HEK293 (cell line): ENCODE results near the gene CBR1.

Experiments used
- CTCF ChIA-PET: fragments of 350-600 bp; formaldehyde crosslinking; extraction: SDS; loops from one replicate; lab custom pipeline; 2021; ENCODE audit warnings: antibody characterized with exemption; lab: Yijun Ruan, JAX
- POLR2A ChIA-PET: fragments of 300-600 bp; formaldehyde crosslinking; extraction: SDS; loops from one replicate; lab custom pipeline; 2020; ENCODE audit warnings: antibody characterized with exemption, inconsistent platforms; lab: Yijun Ruan, JAX
- H3K27ac ChIP-seq: fragments of 200-500 bp; sonication (Bioruptor generic); 2 replicates; pipeline ENCODE4 v1.5.1; 2014; ENCODE audit warnings: low read depth, low read length, control low read depth, inconsistent platforms; ENCODE audit errors: extremely low read depth
- H3K36me3 ChIP-seq, 2 experiments: fragments of 200-500 bp in 1 of 2; sonication (Bioruptor generic) in 1 of 2; 1 replicate in 1 of 2; 2 replicates in 1 of 2; pipeline ENCODE4 v1.5.1; 2014 to 2017; ENCODE audit warnings: inconsistent platforms in 2 of 2, low read length in 2 of 2; ENCODE audit not compliant: control insufficient read depth in 2 of 2, insufficient read depth in 1 of 2
- H3K4me1 ChIP-seq: fragments of 200-500 bp; sonication (Bioruptor generic); 2 replicates; pipeline ENCODE4 v1.5.1; 2014; ENCODE audit warnings: mild to moderate bottlenecking, low read length, inconsistent platforms; ENCODE audit not compliant: control insufficient read depth, insufficient read depth
- H3K4me3 ChIP-seq: 2 replicates; pipeline ENCODE4 v1.5.1; 2011; ENCODE audit warnings: low read depth, mild to moderate bottlenecking, control low read depth, low read length, moderate library complexity
- H3K9me3 ChIP-seq: fragments of 200-500 bp; sonication (Bioruptor generic); 2 replicates; pipeline ENCODE4 v1.5.1; 2014; ENCODE audit warnings: low read depth, low read length, inconsistent platforms; ENCODE audit not compliant: control insufficient read depth, insufficient read depth
- GFI1B ChIP-seq: fragments of 450-650 bp; formaldehyde crosslinking; IDR thresholded peaks from 2 replicates; pipeline ENCODE4 v1.5.1; 2016; ENCODE audit warnings: missing biosample characterization, missing genetic modification characterization
- GLI2 ChIP-seq: fragments of 450-650 bp; formaldehyde crosslinking; IDR thresholded peaks from 2 replicates; pipeline ENCODE4; 2017; ENCODE audit warnings: missing biosample characterization, missing genetic modification characterization, low read depth, borderline replicate concordance
- GLIS1 ChIP-seq: fragments of 450-650 bp; formaldehyde crosslinking; IDR thresholded peaks from 2 replicates; pipeline ENCODE4 v1.5.1; 2016; ENCODE audit warnings: missing biosample characterization, missing genetic modification characterization
- GLIS2 ChIP-seq: fragments of 450-650 bp; formaldehyde crosslinking; IDR thresholded peaks from 2 replicates; pipeline ENCODE4 v1.5.1; 2016; ENCODE audit warnings: missing biosample characterization, missing genetic modification characterization
- OSR2 ChIP-seq: fragments of 450-650 bp; formaldehyde crosslinking; IDR thresholded peaks from 2 replicates; pipeline ENCODE4 v1.5.1; 2016; ENCODE audit warnings: missing biosample characterization, missing genetic modification characterization
- SP2 ChIP-seq: fragments of 450-650 bp; formaldehyde crosslinking; IDR thresholded peaks from 2 replicates; pipeline ENCODE4 v1.5.1; 2016; ENCODE audit warnings: missing biosample characterization, missing genetic modification characterization
- ZFP37 ChIP-seq: fragments of 450-650 bp; formaldehyde crosslinking; IDR thresholded peaks from 2 replicates; pipeline ENCODE4 v1.5.1; 2016; ENCODE audit warnings: missing biosample characterization, missing genetic modification characterization
- ZNF354C ChIP-seq: fragments of 450-650 bp; formaldehyde crosslinking; IDR thresholded peaks from 2 replicates; pipeline ENCODE4 v1.5.1; 2016; ENCODE audit warnings: missing biosample characterization, missing genetic modification characterization, low read depth, borderline replicate concordance
- ZNF473 ChIP-seq: fragments of 450-650 bp; formaldehyde crosslinking; IDR thresholded peaks from 2 replicates; pipeline ENCODE4 v1.5.1; 2017; ENCODE audit warnings: missing biosample characterization, missing genetic modification characterization
- ZNF501 ChIP-seq: fragments of 450-650 bp; formaldehyde crosslinking; IDR thresholded peaks from 2 replicates; pipeline ENCODE4 v1.5.1; 2016; ENCODE audit warnings: missing biosample characterization, missing genetic modification characterization
- ZNF510 ChIP-seq: fragments of 450-650 bp; formaldehyde crosslinking; IDR thresholded peaks from 2 replicates; pipeline ENCODE4 v1.5.1; 2018; ENCODE audit warnings: mild to moderate bottlenecking, missing genetic modification characterization, missing biosample characterization; ENCODE audit not compliant: insufficient replicate concordance
- ZNF529 ChIP-seq: fragments of 450-650 bp; formaldehyde crosslinking; IDR thresholded peaks from 2 replicates; pipeline ENCODE4 v1.5.1; 2017; ENCODE audit warnings: missing genetic modification characterization, missing biosample characterization; ENCODE audit not compliant: insufficient replicate concordance
- ZNF530 ChIP-seq: fragments of 450-650 bp; formaldehyde crosslinking; IDR thresholded peaks from 2 replicates; pipeline ENCODE4 v1.5.1; 2016; ENCODE audit warnings: low read depth, missing biosample characterization, missing genetic modification characterization
- ZNF670 ChIP-seq: fragments of 450-650 bp; formaldehyde crosslinking; IDR thresholded peaks from 2 replicates; pipeline ENCODE4 v1.5.1; 2016; ENCODE audit warnings: missing biosample characterization, missing genetic modification characterization, low read depth
- ZSCAN23 ChIP-seq: fragments of 450-650 bp; formaldehyde crosslinking; IDR thresholded peaks from 2 replicates; pipeline ENCODE4 v1.5.1; 2016; ENCODE audit warnings: missing biosample characterization, missing genetic modification characterization
- TF ChIP-seq, protein P1 (sequence below): fragments of 450-650 bp; formaldehyde crosslinking; IDR thresholded peaks from 2 replicates; pipeline ENCODE4; 2016; ENCODE audit warnings: missing biosample characterization, missing genetic modification characterization
- TF ChIP-seq, protein P2 (sequence below): fragments of 450-650 bp; formaldehyde crosslinking; IDR thresholded peaks from 2 replicates; pipeline ENCODE4 v1.5.1; 2016; ENCODE audit warnings: missing biosample characterization, missing genetic modification characterization
- TF ChIP-seq, protein P3 (sequence below): fragments of 450-650 bp; formaldehyde crosslinking; IDR thresholded peaks from 2 replicates; pipeline ENCODE4 v1.5.1; 2016; ENCODE audit warnings: missing biosample characterization, missing genetic modification characterization, low read depth
- TF ChIP-seq, protein P4 (sequence below): fragments of 450-650 bp; formaldehyde crosslinking; IDR thresholded peaks from 2 replicates; pipeline ENCODE4 v1.5.1; 2016; ENCODE audit warnings: missing biosample characterization, missing genetic modification characterization

The CBR1 gene

DNA sequence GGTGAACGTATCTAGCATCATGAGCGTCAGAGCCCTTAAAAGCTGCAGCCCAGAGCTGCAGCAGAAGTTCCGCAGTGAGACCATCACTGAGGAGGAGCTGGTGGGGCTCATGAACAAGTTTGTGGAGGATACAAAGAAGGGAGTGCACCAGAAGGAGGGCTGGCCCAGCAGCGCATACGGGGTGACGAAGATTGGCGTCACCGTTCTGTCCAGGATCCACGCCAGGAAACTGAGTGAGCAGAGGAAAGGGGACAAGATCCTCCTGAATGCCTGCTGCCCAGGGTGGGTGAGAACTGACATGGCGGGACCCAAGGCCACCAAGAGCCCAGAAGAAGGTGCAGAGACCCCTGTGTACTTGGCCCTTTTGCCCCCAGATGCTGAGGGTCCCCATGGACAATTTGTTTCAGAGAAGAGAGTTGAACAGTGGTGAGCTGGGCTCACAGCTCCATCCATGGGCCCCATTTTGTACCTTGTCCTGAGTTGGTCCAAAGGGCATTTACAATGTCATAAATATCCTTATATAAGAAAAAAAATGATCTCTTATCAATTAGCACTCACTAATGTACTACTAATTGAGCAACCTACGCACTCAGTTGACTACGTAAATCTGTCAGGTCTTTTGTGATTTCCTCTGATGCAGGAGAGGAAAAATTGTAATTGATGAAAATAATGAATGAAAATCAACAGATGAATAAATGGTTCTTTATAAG, 2.8 kb downstream of the CBR1 start:
- peaks cover 8 to 28% of the 10 kb centered on the region in 2 experiments; a peak in 2 of 3 replicates for H3K36me3 ChIP-seq
- POLR2A ChIA-PET, result interaction anchor here (1.7 kb wide), 1 partner anchor 13 kb away, joined by 9 read pairs; the partner anchor contains the start of gene SETD4
- H3K27ac ChIP-seq, result no peak overlapping the region
- no peak for TF ChIP-seq ZNF670 (tag by site-specific recombination)
- TF ChIP-seq SP2 (tag by site-specific recombination), result no peak
- TF ChIP-seq, protein P1, sequence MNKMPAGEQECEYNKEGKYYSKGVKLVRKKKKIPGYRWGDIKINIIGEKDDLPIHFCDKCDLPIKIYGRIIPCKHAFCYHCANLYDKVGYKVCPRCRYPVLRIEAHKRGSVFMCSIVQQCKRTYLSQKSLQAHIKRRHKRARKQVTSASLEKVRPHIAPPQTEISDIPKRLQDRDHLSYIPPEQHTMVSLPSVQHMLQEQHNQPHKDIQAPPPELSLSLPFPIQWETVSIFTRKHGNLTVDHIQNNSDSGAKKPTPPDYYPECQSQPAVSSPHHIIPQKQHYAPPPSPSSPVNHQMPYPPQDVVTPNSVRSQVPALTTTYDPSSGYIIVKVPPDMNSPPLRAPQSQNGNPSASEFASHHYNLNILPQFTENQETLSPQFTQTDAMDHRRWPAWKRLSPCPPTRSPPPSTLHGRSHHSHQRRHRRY (tag by site-specific recombination), result no peak
- TF ChIP-seq ZSCAN23, result no peak
- no peak for TF ChIP-seq OSR2
- TF ChIP-seq, protein P2, sequence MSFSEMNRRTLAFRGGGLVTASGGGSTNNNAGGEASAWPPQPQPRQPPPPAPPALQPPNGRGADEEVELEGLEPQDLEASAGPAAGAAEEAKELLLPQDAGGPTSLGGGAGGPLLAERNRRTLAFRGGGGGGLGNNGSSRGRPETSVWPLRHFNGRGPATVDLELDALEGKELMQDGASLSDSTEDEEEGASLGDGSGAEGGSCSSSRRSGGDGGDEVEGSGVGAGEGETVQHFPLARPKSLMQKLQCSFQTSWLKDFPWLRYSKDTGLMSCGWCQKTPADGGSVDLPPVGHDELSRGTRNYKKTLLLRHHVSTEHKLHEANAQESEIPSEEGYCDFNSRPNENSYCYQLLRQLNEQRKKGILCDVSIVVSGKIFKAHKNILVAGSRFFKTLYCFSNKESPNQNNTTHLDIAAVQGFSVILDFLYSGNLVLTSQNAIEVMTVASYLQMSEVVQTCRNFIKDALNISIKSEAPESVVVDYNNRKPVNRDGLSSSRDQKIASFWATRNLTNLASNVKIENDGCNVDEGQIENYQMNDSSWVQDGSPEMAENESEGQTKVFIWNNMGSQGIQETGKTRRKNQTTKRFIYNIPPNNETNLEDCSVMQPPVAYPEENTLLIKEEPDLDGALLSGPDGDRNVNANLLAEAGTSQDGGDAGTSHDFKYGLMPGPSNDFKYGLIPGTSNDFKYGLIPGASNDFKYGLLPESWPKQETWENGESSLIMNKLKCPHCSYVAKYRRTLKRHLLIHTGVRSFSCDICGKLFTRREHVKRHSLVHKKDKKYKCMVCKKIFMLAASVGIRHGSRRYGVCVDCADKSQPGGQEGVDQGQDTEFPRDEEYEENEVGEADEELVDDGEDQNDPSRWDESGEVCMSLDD, result no peak
- TF ChIP-seq, protein P3, sequence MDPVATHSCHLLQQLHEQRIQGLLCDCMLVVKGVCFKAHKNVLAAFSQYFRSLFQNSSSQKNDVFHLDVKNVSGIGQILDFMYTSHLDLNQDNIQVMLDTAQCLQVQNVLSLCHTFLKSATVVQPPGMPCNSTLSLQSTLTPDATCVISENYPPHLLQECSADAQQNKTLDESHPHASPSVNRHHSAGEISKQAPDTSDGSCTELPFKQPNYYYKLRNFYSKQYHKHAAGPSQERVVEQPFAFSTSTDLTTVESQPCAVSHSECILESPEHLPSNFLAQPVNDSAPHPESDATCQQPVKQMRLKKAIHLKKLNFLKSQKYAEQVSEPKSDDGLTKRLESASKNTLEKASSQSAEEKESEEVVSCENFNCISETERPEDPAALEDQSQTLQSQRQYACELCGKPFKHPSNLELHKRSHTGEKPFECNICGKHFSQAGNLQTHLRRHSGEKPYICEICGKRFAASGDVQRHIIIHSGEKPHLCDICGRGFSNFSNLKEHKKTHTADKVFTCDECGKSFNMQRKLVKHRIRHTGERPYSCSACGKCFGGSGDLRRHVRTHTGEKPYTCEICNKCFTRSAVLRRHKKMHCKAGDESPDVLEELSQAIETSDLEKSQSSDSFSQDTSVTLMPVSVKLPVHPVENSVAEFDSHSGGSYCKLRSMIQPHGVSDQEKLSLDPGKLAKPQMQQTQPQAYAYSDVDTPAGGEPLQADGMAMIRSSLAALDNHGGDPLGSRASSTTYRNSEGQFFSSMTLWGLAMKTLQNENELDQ (tag by site-specific recombination), result no peak
- TF ChIP-seq ZNF473 (tag by site-specific recombination), result no peak
- TF ChIP-seq GLIS2 (tag by site-specific recombination), result no peak
- no peak for TF ChIP-seq ZNF510 (tag by site-specific recombination)
- no peak for TF ChIP-seq ZNF529 (tag by site-specific recombination)
- TF ChIP-seq ZNF501 (tag by site-specific recombination), result no peak
- TF ChIP-seq ZFP37 (tag by site-specific recombination), result no peak
- no peak for TF ChIP-seq ZNF530 (tag by site-specific recombination)
- no peak for TF ChIP-seq GLIS1 (tag by site-specific recombination)
- TF ChIP-seq, protein P4, sequence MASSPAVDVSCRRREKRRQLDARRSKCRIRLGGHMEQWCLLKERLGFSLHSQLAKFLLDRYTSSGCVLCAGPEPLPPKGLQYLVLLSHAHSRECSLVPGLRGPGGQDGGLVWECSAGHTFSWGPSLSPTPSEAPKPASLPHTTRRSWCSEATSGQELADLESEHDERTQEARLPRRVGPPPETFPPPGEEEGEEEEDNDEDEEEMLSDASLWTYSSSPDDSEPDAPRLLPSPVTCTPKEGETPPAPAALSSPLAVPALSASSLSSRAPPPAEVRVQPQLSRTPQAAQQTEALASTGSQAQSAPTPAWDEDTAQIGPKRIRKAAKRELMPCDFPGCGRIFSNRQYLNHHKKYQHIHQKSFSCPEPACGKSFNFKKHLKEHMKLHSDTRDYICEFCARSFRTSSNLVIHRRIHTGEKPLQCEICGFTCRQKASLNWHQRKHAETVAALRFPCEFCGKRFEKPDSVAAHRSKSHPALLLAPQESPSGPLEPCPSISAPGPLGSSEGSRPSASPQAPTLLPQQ (tag by site-specific recombination), result no peak
- TF ChIP-seq GFI1B (tag by site-specific recombination), result no peak
- TF ChIP-seq ZNF354C (tag by site-specific recombination), result no peak
- TF ChIP-seq GLI2 (tag by site-specific recombination), result no peak
- H3K4me1 ChIP-seq, result no peaks in the 10 kb centered on the region
- CTCF ChIA-PET, result interaction anchor here (0.5 to 1.3 kb wide), 5 partner anchors 13 to 190 kb away, joined by 3 to 6 read pairs (median 4); no protein-coding TSS in a partner anchor
- H3K4me3 ChIP-seq, result no peak overlapping the region
- no peaks in the 10 kb centered on the region for H3K9me3 ChIP-seq
